Measurements from ENCODE around the gene ETV5.

ETV5 gene

DNA sequence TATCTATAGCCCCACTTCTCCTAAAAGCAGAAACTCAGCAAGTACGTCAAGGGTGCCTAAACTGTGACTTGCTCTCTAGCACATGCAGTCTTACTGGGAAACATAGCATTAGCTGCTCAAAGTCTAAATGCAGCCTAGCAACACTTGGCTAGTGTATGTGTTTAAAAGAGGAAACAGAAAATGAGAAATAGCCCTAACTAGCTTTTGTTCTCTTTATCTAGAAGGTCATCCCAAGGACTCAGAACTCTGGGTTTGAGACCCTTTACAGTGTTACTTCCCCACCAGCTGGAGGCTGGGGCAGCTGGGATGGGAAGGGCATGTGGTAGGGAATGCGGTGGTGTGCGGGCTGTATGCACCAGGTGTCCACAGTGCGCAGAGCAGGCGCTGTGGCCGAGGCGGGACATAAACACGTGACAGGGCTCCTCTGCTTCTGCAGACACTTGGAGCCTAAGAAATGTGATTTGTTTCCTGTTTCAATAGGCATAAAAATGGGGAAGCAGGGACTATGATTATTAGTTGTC, 13.3 kb downstream of the ETV5 start:
- no peak for DNase-seq (ENCODE audit: low read depth in 2 of 2)

DNA sequence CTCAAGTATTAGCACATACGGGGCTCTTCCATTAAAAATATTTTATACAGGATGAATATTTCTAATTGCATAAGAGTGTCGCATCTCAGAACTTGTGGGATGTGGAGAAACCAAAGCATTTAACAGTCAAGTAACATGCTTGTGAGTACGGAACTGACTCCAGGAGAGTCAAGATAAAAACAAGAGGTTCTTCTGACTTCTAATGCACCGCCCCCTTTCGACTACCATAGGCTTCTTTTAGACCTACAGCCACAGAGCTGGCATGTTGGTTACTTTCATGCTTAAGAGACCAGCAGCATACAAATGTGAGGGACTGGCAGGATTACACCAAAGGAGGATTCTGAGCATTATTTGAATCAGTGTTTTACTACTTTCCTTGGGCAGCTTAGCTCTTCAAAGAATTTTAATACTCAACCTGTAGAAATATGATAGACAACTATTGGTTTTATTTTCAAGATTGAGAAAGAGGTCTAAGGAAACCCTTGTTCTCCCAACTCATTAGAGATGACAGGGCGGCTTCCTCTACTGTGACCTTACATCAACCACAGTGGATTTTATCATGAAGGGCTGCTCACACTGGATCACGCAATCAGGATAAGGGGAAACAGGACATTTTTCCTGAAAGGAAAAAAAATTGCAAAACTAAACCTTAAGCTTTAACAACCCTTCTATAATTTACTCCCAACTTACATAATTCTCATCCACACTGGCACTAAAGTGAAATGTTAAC, 14.0 kb downstream of the ETV5 start:
- no peak for DNase-seq (ENCODE audit: low read depth in 2 of 2)

DNA sequence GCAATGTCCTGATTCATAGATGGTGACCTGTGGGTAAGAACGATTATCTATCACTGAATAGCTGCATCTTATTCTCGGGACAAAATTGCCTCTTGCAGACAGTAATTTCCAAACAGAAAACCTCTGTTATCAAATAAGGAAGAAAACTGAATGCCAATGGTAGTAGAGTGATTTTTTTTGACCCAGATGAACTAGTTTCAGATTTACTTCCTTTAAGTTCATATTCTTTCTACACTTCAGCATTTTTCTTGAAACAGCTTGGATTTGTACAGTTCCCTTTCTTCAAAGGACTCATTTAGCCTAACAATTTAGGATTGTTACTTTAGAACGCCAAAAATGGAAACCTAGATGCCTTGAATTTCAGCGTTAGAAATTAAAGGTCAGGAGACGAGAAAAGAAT, 14.6 kb downstream of the ETV5 start:
- no peak for DNase-seq (ENCODE audit: low read depth in 2 of 2)

DNA sequence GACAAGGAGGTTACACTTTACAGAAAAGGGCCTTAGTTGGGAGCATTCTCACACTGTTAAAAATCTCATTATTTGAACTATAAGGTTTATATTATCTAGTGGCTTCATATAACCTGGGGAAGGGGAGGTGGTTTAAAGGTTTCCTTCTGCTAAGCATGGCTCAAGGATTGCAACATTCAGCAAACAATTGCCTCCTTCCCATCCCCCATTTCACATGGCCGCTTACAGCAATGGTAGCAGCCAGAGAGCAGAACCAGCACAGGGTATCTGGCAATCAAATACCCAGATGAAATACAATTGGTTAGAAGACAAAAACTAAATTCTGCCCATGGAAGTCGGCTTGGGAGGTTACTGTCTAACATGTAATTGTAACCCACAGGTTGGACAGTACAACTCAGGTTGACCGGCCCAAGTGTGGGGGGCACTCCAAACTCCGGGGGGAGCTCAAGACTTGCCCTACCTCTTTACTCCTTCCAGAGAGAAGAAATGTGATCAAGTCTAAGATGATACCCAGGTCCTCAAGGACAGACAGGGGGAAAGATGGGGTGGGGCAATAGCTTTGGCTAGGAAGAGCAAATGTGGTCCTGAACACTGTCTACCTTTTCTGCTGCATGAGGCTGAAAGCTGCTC, 15.5 kb downstream of the ETV5 start:
- no peak for DNase-seq (ENCODE audit: low read depth in 2 of 2)

DNA sequence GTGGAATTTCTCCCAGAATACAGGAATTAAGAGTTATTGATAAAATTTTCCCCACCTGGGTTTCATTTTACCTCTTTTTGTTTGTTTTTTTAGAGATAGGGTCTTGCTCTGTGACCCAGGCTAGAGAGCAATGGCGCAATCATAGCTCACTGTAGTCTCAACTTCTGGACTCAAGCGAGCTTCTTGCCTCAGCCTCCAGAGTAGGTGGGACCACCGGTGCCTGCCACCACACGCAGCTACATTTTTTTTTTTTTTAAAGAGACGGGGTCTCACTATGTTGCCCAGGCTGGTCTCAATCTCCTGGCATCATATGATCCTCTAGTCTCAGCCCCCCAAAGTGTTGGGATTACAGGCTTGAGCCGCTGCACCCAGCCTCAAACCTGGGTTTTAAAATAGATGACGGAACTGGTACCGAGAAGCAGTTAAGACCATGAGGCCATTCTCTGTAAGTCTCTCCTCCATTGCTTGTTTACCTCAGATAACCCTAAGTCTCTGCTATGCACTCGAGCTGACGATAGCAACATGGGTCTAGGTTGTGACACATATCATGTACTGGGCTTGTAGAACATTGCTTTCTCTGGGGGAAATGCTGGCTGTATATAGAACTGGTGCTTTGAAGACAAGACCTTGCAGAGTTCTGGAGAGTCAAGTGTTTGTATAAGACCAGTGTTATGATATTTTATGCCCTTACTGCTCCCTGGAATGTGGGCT, 16.4 kb downstream of the ETV5 start:
- DNase-seq (ENCODE audit: low read depth in 2 of 2): no peak

DNA sequence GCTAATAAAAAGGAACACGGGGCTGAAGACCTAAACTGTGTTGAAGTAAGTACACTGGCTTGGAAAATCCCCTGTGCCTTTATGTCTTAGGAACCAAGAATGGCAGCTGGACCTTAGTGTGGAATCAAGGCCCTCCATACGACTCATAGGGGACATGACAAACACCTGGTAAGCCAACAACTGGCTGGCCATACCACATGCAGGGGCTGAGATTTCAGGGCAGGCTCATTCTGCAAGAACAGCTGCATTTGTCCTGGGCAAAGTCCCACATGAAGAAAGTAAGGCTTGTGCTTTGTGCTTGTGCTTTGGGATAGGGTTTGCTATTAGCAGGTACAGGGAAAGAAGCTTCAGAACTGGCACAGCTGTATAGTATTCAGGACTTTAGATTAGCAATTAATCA, 18.0 kb downstream of the ETV5 start:
- DNase-seq (ENCODE audit: low read depth in 2 of 2): no peak

DNA sequence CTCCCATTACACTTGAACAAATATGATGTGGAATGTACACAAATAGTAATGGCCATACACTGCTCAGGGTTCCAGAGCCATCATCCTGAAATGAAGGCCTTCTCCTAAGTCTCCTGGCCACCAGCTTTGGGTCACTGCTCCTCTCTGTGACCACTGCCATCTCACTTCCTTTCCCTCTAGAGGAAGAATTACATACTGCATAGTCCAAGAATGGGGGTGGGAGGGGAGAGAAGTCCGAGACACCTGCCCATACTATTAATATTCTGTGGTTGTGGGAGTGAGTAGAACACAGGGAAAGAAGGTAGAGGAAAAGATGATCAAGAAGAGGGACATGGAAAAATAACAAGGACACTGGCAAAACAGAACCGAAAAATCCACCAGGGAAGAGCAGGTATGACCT, 20.6 kb downstream of the ETV5 start:
- DNase-seq (ENCODE audit: low read depth in 2 of 2): no peak

DNA sequence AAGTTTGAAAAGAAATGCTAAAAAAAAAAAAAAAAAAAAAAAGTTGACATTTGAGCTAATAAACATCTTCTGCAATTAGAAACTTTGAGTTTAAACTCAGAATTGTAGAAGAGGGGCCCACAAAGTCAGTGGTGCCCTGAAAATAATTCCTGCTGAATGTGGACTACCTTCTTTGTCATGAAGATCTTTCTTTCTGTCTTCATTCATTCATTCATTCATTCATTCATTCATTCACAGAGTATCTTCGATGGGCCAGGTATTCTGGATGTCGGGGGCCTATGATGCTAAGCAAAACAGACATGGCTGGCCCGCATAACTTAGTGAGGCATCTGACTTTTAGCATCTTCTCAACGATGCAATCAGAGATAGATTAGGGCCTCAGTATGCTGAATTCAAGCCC, 24.6 kb downstream of the ETV5 start:
- DNase-seq (ENCODE audit: low read depth in 2 of 2): no peak

DNA sequence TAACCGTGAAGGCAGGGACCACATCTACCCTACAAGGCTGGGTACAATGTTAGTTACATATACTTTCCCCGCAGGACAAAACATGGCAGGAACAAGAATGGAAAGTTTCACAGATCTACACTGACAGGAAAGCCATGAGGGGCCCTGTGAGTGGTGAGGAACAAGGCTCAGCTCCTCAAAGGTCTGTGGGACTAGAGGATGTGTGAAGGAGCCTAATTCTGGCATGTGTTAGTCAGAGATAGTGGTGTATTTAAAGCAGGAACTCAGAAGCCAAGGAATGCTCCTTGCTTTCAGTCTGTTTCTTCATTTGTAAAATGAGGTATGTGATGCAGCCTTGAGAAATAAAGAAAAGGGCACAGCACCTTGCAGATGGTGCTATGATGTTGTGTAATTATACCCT, 25.1 kb downstream of the ETV5 start:
- DNase-seq (ENCODE audit: low read depth in 2 of 2): no peak

DNA sequence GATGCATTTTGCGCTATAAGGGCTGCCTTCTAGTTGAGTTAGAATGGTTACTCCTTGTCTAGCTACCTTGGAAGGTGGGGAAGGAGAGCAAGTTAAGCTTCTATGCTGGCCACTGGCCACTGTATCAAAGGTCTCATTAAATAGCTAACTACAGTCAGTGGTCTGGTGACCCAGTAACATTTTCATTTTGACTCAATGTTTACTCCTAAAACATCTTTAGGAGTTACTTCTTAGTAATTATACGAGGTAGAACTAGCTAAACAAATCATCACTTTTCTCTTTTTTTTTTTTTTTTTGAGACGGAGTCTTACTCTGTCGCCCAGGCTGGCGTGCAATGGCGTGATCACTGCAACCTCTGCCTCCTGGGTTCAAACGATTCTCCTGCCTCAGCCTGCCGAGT, 26.7 kb downstream of the ETV5 start:
- DNase-seq (ENCODE audit: low read depth in 2 of 2): no peak

DNA sequence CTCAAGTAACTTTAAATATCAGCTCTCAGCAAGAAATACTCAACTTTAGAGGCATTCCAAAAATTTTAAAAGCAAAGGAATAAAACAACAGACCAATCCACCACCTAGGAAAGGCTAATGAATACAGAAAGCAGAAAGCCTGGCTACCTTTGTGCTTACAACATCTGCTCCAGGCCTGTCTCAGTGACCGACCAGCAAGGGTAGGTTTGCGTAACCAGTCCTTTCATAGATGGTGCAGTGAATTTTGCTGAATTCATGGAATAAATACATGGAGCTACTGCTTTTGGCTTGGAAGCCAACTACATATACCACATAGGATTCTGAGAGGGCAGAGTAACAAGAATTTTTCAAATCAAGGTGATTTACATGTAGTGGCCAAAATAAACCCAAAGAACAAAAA, 27.2 kb downstream of the ETV5 start:
- DNase-seq (ENCODE audit: low read depth in 2 of 2): no peak

DNA sequence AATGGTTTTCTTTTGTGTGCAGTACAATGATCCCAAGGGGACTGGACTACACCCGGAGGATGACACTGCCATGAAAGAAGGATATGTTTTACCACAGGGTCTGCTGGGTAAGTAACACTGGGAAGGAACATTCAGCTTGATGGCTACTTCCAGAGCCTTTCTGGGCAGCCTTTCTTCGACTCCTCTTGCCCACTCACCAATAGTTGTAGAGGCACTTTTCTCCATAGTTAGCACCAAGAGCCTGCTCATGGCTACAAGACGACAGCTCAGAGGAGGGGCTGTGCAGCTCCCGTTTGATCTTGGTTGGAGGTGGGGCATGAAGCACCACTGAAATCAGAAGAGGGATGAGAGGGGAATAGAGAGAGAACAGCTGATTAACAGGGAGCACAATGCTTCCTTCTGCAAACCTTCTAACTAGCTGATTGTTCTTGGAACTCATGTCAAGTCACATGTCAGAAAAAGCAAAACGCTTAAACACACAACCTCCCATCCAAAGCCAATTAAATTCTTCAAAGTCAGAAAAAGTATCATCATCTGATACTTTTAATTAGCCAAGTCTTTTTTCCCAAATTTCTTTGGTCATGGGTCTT, 27.9 kb downstream of the ETV5 start:
- no peak for DNase-seq (ENCODE audit: low read depth in 2 of 2)

DNA sequence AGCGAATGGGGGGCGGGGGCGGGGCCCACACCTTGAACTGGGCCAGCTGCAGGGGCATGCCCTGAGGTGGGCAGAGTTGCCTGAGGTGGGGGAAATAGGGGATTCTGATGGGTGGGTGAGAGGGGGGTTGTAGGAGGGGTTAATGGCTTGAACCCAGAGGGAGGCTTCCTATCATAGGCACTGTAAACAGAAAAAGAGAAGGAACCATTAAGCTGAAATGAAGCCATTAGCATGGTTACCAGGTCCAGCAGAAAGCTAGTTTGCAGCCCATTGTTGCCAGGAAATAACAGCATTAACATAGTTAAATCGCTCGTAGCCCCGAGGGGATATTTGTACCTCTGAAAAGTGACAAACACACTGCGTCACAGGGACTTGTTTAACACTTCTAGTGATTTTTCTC, 29.0 kb downstream of the ETV5 start:
- DNase-seq (ENCODE audit: low read depth in 2 of 2): no peak

DNA sequence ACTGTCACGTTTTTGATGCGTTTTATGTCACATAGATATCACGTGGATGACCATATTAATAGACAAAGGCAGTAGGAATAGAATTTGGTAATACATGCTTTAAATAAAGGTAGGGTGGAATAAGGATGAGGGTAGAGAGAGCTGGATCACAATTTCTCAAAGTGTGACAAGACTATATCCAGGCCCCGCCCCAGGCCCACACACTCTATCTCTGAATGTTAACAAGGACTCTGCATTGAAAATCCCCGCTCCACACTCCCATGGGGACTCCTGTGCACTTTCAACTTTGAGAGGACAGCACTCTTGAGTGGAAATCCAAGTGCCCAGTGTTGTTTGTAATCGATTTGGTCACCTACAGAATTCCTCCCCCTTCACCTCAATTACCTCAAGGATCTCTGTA, 31.4 kb downstream of the ETV5 start:
- no peak for DNase-seq (ENCODE audit: low read depth in 2 of 2)

DNA sequence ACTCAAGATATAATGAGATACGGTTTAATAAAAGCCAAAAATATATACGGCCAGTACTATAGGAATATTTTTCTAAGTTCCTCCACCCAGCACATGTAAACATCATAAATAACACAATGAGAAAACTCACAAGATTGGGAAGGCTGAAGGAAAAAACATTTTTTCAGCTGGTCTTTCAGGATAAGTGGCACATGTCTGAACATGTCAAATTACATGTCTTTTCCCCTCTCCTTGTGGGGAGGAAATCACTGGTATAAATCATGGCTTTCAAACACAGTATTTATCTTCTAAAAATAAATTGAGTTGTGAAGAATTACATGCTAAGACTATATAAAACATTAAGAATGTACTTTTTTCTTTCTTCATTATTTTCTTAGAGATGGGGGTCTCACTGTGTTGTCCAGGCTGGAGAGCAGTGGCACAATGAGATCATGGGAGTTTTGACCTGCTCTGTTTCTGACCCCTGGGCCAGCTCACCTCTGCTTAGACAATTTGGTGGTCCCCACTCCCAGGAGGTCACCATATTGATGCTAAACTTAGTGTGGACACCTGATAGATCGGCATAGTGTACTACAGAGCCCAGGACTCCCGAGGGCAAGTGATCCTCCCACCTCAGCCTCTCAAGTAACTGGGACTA, 32.8 kb downstream of the ETV5 start:
- DNase-seq (ENCODE audit: low read depth in 2 of 2): no peak

DNA sequence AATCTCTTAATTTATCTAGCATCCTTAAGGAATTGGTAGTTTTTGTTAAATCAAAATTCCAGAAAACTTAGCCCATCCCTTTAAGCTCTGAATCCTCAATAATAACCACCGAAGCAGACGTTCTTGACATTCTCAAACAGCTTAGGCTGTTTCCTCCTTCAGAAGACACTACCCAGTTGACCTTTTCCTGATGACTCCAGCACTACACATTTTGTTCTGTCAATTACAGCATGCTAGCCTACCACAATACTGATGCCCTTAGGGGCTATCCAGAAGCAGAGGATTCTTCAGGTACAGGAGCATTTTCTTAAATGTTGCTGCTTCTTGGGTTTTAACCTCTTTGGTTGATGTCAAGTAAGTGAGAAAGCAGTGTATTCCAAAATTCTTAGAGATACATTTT, 33.4 kb downstream of the ETV5 start:
- no peak for DNase-seq (ENCODE audit: low read depth in 2 of 2)

DNA sequence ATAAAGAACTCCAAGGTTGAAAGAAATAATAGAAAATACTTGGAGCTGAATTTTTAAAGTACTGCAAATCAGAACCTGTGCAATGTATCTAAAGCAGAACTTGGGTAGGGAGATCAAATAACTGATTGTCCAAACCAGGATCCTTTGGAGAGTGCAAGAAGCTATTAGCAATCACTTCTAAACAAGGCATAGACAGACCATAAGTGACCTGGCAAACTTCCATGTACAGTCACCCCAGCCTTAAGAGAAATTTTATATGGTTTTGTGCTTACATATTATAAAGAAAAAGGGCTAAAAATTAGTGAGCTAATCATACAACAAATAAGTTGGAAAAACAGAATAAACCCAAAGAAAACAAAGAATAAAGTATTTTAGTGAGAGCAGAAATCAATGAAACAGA, 35.2 kb downstream of the ETV5 start:
- no peak for DNase-seq (ENCODE audit: low read depth in 2 of 2)

DNA sequence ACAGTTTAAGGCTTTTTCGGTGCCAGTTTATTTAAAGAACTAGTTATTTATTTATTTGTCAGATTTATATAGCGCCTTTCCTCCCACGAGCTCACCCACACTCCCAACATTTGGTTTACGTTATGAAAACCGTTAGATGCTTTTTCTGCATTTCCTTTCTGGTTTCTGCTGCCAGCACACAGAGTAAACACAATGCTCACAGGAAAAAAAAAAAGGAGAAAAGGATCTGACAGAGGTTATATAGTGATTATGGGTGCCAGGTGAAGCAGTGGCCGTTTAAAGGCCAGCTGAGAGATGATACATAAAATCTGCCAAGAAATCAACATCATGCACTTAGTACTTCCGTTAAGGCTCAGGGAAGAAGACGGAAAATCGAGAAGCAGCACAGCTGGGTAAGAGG, 37.9 kb downstream of the ETV5 start:
- DNase-seq (ENCODE audit: low read depth in 2 of 2): no peak

DNA sequence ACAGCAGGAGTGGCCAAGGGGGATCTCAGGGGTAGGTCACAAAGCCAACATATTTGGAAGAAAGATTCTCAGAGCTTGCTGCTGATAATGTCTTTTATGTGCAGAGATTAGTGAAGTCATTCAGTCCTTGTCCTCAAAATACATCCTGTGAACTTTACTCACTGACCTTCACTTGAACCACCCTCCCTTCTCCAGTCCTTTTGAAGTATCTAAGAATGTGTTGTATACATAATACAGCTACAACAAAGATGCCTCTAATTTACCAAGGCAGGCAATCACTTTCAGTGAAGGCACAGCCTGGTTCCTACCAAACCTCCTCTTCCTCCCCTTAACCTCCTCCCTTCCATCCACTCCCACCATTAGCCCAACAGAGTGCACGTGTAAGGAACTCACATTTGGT, 38.3 kb downstream of the ETV5 start:
- no peak for DNase-seq (ENCODE audit: low read depth in 2 of 2)

DNA sequence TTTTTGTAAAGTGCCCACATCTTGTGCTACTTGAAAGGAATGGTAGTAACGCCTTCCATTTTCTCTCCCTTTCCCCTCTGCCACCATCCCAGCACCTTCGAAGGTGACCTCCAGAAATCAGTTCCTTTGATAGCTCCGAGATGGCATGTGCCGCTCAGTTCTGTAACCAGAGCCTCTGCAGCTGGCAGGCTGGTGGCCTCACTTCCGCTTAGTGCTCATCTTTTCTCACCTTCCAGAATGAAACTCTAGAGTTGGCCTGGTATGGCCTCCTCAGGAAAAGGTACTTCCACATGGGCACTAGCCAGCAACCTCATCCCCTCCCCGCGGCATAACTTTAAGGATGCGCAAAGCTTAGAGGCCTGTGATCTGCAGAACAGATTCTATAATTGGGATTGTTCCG, 38.8 kb downstream of the ETV5 start:
- DNase-seq (ENCODE audit: low read depth in 2 of 2): no peak

DNA sequence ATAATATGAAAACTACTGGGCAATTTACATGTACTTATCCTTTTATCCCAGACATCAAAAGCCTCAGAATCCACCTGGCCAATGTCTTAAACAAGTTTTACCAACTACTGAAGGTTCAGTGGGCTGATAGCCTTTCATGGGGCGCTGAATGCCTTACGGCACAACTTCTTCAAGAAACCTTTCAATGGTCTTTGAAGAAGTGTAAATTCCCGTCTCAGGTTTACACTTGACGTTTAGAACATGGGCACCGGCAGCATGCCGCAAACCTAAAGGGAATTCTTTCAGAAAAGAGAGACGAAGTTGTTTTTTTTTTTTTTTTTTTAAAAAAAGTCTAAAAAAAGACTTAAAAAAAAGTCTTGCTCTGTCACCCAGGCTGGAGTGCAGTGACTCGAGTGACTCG, 39.7 kb downstream of the ETV5 start:
- no peak for DNase-seq (ENCODE audit: low read depth in 2 of 2)

DNA sequence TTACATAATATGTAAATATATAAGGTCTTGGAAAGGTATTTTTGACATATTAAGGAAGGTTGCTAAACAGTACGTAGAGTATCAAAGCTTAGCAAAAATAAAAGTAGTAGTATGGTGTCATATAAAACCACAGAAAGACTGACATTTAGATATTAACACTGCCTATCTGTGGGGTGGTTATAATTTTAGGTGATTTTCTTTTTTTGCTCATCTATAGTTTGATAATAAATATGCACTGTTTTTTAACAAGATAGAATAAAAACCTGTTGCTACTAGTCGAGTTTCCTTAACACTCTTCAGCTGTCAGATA, 40.7 kb downstream of the ETV5 start:
- DNase-seq (ENCODE audit: low read depth in 2 of 2): no peak

Data from stimulated activated CD8-positive, alpha-beta memory T cell treated with anti-CD3 and anti-CD28 coated beads, Interleukin-15, amount 100 ng/mL, for 4 hours (primary cell).